GM19099 (cell line): ENCODE measurements around the gene ELP4.

Experiments used
- POLR2A ChIP-seq: IDR thresholded peaks from 3 replicates; pipeline ENCODE4 v1.6.1; 2011; ENCODE audit warnings: low read depth; ENCODE audit not compliant: insufficient read length; ENCODE audit errors: extremely low read depth

Gene ELP4

DNA sequence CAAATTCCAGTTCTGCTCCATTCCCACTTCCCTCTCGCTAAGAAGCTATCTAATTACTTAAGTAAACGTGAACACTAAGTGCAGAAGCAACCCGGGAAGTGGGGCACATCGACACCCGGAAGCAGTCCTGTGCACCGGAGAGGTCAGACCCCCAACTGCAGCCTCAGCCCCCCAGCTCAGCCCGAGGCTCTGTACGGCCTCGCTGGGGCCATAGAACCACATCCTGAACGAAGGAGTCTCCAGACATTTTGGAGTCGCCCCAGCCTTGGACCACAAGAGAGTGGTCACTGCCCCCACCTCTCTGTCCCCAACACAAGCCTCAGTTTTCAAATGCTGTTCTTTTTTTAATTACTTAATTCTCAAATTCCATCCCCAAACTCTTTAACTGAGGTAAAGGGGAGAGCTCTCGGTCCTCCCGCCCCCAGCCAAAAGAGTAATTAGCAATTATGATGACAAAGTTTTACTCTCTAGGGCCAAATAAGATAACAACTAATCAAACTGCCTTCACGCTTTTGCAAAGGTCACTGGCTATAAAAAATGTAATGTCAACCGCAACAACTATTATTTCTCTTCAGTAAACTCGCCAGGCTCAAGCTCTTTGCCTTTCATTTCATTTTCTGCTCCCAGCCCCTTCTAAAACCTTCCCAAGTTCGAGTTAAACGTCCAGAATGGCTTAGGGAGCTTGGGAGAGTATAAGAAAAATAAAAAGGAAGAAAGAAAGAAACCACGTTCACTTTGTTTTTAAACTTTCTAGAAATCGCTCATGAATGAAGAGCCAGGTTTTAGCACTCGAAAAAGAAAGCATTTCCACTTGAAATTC, 299.4 kb downstream of the ELP4 start:
- TF ChIP-seq POLR2A, result no peak

DNA sequence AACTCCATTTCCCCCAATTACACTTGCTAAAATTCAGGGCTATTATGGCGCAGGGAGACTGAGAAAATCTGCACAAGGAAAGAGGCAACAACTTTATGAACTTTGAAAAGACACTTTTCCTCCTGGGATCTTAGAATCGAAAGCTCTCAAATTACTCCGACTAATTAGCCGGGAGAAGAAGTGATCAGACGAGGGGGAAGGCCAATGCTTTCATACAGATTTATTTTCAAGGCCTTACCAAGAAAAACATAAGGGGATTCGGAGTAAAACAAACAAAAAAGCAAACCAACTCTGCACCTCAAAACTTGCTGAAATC, 299.9 kb downstream of the ELP4 start:
- TF ChIP-seq POLR2A, result no peak

DNA sequence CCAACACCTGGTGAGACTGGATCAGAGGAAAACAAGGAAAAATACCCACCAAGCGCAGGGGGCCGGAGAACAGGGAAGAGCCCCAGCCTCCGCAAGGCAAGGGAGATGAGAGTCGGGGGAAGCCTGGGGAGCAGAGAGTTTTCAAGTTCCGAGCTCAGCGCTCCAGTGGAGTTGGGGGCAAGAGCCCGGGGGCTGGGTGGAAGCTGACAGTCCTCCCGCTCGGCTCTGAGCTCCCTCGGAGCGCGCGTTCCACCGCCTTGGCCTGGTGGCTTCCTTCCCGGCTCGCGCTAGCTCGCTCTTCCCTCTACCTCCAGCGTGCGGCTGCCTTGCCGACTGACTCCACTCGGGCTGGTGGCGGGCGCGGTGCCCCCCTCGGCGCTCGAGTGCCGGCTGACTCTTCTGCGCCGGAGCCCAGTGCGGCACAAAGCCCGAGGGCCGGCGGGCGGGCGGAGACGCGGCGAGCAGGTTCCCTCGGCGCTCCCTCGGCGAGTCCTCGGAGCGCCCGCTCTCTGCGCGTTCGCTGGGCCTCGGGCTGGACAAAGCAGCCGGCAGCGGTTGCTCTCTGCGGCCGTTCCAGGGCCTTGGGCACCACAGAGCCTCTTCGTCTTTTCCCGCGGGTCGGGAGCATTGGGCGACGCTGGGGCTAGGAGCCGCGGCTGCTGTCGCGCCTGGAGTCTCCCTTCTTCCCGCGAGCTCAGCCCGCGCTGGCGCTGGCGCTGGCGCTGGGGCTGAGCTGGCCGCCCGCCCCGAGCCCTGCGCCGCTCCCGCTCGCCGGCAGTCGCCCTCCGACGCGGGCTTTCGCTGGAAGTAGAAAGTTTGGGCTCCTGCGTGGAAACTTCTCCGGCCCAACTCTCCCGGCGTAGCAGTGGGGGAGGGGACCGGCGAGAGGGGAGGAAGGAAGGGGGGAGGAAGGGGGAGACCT, 300.6 kb downstream of the ELP4 start:
- no peak for TF ChIP-seq POLR2A

DNA sequence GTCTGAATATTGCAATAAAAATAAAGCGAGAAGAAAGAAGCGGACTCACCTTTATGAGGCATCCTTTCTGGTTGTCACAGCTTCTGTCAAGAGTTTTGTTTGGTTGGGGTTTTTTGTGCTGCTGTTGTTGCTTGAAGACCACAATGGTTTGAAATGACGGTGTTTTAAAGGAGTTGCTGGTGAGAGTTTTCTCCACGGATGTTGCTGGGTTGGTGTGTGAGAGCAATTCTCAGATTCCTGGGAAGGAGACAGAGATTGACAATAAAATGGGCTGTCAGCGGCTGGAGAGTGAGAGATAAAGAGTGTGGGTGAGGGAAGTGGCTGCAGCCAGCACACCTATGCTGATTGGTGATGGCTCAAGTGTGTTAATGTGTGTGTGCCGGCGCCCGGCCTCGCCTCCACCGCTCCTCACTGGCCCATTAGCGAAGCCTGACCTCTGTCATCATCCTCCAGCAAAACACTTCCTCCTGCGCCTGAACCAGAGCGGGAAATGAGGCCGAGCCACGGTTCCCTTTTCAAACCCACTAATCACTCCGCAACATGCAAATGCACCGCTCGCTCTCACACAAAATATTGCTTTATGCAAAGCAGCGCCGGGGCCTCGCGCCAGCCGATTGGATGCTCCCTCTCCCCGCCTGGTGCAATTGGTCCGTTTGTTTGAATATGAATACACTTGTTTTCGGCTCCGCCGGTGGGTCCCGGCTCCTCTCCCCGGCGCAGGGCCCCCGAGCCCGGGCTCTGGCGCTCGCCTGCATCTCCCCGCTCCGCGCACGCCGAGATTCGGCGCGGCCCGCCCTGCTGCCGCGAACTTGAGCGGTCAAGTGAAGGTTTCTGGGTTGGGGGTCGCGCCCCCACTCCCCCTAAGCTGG, 301.4 kb downstream of the ELP4 start, which contains the start of gene PAX6:
Gene PAX6, minus strand, starts transcription at position 544 of the 869 bp plus-strand sequence. CDS start 4,911 bp downstream, outside the sequence.
- no peak for TF ChIP-seq POLR2A

DNA sequence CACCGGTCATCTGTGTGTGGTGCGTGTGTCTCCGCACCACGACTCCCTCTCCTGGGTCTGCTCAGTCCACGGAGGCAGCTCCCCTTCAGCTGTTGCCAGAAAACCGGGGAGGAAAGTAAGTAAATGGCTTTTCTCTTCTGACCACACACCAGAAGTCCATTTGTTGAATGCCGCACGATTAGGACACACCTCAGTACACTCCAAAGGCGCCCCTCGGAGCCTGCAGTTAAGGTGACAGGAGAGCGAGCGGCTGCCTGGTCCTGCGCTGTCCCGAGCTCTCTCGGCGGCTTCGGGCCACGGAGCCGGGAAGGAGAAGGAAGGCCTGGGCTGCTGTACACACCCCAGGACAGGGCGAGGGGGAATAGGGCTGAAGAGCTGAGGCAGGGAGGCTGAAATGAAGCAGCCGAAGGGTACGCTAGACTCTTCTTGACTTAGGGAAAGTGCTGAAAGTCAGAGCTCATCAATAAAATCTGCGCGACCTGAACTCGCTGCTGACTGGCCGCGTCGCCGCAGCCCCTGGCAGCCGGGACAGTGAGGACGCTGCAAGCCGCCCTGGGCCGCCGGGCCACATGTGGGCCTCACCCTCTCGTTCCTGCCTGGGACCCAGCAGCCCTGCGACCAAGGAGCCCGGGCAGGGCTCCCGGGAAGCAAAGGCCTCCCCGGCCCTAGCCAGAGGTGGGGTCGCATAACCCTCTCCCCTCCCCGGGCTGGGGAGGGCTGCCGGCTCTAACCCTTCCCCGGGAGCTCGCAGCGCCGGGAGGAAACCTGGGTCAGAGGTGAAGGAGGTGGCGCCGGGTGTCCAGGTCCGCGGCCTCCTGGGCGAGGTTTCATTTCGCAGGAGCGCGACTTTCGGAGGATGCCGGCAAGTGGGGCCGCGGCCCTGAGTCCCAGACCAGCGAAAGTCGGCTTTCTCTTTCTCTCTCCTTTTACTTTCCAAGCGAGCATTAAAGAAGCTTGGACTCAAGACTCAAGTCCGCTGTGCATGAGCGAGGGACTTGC, 303.1 kb downstream of the ELP4 start:
- TF ChIP-seq POLR2A, result no peak

DNA sequence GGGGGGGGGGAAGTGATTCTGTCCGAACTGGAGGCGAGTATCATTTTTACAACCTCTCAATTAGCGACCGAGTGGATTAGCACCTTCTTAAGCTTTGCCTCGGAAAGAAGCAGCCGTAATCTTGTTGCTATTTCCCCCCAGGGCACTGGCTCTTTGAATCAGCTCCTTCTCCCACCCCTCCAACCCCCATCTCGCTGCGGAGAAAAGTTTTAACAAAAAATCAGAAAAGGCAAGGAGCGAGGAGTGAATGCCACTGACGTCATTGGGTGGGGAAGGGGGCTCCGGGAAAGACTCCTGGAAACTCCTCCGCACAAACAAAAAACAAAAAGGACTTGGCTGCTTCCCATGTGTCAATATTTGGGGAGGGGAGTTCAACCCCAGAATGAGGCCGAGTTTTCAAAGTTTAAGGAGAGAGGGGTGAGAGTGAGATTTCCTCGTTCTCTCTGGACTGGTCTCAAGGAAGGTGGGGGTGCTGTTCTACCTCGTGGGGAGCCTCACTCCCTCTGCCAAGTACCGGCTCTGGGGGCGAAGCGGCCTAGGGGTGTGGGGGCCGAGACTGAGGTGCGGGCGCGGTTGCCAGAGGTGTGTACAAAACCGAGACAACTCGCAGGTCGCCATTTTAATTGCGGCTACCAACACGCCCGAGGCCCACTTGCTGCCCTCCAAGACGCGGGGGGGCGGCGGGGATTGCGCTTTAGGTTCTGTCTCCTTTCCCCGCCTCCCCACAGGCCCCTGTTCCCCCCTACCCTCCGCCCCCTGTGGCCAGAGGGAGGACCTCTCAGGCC, 304.0 kb downstream of the ELP4 start:
- TF ChIP-seq POLR2A, result no peak

DNA sequence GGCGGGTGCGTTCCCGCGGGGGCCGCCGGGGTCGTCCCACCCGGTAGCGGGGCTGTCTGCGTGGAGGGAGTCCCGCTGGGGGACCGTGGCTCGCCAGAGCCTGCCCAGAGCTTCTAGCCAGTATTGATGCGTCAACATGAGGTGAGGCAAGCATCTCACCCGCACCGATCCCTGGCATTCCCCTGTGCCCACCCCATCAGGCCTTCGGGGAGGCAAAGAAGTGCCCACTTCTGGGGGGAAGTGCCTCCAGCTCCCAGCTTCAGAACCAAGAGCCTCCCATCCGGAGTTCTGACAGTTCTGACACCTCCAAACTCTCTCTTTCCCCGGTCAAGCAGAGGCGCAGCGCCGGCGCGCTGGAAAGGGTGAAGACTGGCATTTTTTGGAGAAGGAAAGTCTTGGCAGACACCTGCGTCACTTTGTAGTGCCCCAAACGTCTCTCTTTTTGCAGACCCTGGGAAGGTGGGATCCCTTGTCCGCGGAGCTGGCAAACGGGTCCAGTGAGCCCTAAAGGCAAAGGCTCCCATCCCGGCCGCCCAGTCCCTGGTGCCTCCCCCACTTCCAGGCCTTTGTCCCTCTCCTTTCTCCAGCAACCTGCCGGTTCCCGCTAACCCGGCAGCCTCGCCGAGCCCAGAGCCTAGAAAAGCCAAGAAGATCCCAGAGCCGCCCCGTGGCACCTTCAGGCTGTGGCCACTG, 304.8 kb downstream of the ELP4 start:
- no peak for TF ChIP-seq POLR2A

DNA sequence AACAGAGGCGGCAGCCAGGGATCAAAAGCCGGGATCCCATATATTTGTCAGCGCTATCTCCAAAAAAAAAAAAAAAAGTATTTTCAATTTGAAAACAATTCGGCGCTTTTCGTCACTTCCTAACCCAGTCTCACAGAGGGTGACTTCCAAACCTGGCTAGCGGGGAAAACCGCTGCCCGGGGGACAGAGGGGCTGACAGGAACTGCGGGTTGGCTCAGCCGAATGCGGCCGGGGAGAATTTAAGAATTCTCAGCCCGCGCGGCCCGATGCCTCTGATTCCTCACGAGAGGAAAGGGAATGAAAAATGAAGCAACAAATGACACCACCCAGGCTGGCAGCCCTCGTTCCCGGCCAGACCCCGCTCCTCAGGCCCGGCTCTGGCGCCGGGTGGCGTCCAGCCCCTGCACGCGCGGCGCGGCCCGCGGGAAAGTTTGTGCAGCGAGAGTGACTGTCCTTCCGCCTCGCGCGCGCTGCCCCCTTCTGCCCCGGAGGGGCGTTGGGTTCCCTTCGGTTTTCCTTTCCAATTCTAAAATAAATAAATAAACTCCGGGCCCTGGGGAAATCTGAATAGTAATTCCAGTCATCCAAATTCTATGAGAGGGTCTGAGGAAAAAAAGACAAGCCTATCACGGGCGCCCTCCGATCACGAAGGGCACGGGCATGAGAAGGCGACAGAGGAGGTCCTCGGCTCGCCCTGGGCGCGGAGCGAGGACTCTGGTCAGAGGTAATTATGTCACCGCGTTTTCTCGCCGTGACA, 306.3 kb downstream of the ELP4 start:
- no peak for TF ChIP-seq POLR2A

DNA sequence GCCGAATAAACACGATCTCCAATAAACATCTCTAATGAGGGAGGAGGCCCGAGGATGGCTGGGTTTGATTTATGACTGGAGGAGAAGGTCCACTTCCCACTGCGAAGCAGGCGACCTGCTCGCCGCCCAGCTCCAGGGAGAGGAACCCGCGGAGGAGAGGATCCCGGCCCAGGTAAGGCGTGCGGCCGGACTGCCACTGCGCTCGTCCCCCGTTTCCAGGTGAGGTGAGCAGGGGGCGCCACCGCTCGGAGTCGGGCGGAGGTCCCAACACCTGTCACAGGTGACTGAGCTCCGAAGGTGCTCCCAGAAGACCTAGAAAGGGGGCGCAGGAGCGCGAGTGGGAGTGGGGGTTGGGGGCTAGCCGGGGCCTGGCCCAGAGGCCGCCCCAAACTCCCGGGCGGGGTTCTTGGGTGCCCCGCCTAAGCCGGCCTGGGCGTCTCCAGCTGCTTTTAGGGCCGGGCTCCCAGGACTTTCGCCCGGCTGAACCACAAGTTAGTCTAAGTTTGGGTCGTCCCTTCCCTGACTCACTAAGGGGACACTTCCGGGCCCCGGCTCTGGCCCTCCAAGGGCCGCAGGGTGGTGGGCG, 307.0 kb downstream of the ELP4 start:
- no peak for TF ChIP-seq POLR2A

DNA sequence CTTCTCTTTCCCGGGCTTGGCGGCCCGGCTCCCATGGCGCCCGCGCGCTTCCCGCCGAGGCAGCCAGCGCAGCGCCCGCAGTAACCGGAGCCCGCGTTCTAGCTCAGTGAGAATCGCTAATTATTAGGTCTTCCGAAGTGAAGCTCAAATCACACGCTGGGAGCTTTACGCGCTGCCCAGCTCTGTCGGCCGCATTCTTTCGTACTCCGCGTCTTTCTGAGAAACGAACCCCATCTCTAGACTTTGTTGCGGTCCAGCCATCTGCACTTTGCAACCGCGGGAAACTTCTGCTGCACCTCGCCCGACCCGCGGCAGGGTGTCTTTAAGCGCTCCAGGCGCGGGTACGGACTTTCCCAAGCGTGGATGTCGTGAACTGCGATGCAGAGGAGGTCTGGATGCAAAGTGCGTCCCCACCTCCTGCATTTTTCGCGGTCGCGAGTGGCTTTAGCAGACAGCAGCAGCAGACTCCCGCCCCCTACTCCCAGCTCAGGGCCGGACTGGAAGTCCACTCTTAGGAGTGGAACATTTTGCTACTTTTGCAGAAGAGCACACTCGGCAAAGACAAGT, 307.6 kb downstream of the ELP4 start:
- TF ChIP-seq POLR2A, result no peak
